WERI-Rb-1 (cell line): ENCODE data around the gene FGD5.

Experiments used
- DNase-seq: peaks from one replicate; pipeline ENCODE4 v3.0.0-alpha.2; 2020
- H3K27ac ChIP-seq: fragments of 250-450 bp; sonication (Bioruptor Pico); 2 replicates; pipeline ENCODE4 v1.5.1; 2020; ENCODE audit warnings: mild to moderate bottlenecking, moderate library complexity
- H3K27me3 ChIP-seq: fragments of 250-450 bp; sonication (Bioruptor Pico); 2 replicates; pipeline ENCODE4 v1.5.1; 2021; ENCODE audit warnings: mild to moderate bottlenecking, low read depth, moderate library complexity; ENCODE audit not compliant: insufficient read depth, severe bottlenecking
- H3K36me3 ChIP-seq: fragments of 250-450 bp; sonication (Bioruptor Pico); 2 replicates; pipeline ENCODE4 v1.5.1; 2020; ENCODE audit warnings: mild to moderate bottlenecking, moderate library complexity
- H3K4me3 ChIP-seq: 2 replicates; pipeline ENCODE4 v1.5.1; 2011; ENCODE audit warnings: low read depth, mild to moderate bottlenecking, control low read depth, low read length
- H3K9me3 ChIP-seq: fragments of 250-450 bp; sonication (Bioruptor Pico); 2 replicates; pipeline ENCODE4 v1.5.1; 2021; ENCODE audit warnings: mild to moderate bottlenecking, moderate library complexity; ENCODE audit not compliant: severe bottlenecking
- TF ChIP-seq, protein P1 (sequence below): IDR thresholded peaks from 2 replicates; pipeline ENCODE4 v1.5.1; 2011; ENCODE audit warnings: low read depth, mild to moderate bottlenecking, control low read depth, inconsistent platforms, low read length

The FGD5 gene

DNA sequence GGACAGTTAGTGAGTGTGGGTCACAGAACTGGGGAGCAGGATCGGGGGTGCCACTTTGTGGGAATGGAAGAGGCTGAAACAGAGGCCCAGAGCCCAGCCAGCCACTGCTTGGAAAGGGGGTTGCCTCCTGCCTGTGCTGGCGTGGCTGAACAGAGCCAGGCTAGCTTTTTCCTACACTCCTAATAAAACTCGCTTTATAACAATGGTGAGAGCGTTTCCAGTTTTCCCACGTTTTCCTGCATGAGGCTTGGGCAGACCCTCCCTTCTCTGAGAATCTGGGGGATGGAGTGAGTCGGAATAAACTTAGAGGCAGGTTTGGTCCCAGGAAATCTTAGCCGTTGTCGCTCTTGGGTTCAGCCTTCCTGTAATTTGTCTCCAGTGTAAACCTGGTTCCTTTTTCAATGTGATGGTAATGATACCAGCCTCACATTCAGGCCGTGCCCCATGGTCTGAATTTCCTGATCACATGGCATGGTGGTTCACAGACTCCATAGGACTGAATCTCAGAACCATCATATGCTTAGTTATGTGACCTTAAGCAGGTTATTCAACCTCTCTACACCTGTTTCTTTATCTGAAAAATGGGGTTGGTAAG, 6.5 kb upstream of the FGD5 start:
- H3K27ac ChIP-seq: no peak overlapping the region
- DNase-seq: no peak
- no peaks in the 10 kb centered on the region for H3K9me3 ChIP-seq
- H3K4me3 ChIP-seq: no peak overlapping the region
- no peaks in the 10 kb centered on the region for H3K36me3 ChIP-seq
- TF ChIP-seq, protein P1, sequence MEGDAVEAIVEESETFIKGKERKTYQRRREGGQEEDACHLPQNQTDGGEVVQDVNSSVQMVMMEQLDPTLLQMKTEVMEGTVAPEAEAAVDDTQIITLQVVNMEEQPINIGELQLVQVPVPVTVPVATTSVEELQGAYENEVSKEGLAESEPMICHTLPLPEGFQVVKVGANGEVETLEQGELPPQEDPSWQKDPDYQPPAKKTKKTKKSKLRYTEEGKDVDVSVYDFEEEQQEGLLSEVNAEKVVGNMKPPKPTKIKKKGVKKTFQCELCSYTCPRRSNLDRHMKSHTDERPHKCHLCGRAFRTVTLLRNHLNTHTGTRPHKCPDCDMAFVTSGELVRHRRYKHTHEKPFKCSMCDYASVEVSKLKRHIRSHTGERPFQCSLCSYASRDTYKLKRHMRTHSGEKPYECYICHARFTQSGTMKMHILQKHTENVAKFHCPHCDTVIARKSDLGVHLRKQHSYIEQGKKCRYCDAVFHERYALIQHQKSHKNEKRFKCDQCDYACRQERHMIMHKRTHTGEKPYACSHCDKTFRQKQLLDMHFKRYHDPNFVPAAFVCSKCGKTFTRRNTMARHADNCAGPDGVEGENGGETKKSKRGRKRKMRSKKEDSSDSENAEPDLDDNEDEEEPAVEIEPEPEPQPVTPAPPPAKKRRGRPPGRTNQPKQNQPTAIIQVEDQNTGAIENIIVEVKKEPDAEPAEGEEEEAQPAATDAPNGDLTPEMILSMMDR: no peak
- peaks cover 89% of the 10 kb centered on the region for H3K27me3 ChIP-seq

DNA sequence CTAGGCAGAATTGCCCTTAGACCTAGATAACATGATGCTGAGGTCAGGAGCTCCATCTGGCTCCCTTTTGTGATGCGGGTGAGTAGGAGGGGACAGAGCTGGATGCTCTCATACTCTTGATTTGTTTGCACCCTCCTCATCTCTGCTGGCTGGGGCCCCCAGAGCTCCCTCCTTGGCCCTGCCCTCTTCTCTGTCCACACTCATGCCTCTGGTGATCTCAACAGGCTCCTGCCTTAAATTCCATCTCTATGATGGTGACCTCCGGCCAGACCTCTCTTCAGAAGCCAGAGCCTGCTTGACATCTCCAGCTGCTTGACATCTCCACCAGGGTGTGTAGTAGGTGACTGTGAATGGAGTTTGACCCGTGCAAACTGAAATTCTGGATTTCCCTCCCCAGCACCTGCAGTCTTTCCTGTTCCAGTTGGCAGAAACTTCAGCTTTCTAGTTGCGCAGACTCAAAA, 4.3 kb upstream of the FGD5 start:
- TF ChIP-seq, protein P1: no peak
- peaks cover 81% of the 10 kb centered on the region for H3K27me3 ChIP-seq
- H3K4me3 ChIP-seq: no peak overlapping the region
- no peak overlapping the region for H3K27ac ChIP-seq
- no peak for DNase-seq
- no peaks in the 10 kb centered on the region for H3K9me3 ChIP-seq
- no peaks in the 10 kb centered on the region for H3K36me3 ChIP-seq

DNA sequence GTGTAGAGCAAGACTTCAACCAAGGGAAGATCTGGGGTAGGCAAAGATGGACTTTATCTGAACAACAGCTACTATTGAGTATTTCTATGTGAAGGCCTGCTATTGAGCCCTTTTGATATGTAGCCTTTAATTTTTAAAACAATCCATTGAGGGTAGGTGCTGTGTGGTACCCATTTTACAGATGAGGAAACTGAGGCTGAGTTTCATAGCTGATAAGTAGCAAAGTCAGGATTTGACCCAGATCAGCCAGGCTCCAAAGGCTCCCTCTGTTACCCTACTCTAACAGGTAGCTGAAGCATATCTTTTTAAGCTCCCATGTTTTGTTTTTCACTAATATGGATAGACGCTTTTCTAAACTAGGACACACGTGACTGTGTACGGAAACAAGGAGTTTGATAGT, 2.4 kb upstream of the FGD5 start:
- H3K9me3 ChIP-seq: no peaks in the 10 kb centered on the region
- no peak for DNase-seq
- no peak overlapping the region for H3K27ac ChIP-seq
- peaks cover 80% of the 10 kb centered on the region for H3K27me3 ChIP-seq
- no peaks in the 10 kb centered on the region for H3K36me3 ChIP-seq
- TF ChIP-seq, protein P1: no peak
- no peak overlapping the region for H3K4me3 ChIP-seq

DNA sequence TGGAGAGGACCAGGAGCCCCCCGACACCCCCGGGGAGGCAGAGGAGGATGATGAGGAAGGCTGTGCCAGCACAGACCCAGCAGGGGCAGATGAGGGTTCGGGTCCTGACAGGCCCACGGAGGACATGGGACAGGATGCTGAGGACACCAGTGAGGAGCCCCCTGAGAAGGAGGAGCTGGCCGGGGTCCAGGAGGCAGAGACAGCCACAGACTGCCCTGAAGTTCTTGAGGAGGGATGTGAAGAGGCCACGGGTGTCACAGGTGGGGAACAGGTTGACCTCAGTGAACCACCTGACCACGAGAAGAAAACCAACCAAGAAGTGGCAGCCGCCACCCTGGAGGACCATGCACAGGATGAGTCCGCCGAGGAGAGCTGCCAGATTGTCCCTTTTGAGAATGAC, 909 bp downstream of the FGD5 start:
- H3K9me3 ChIP-seq: no peaks in the 10 kb centered on the region
- DNase-seq: no peak
- no peak overlapping the region for H3K27ac ChIP-seq
- H3K36me3 ChIP-seq: no peaks in the 10 kb centered on the region
- TF ChIP-seq, protein P1: no peak
- H3K27me3 ChIP-seq: peaks cover 78% of the 10 kb centered on the region
- H3K4me3 ChIP-seq: no peak overlapping the region

DNA sequence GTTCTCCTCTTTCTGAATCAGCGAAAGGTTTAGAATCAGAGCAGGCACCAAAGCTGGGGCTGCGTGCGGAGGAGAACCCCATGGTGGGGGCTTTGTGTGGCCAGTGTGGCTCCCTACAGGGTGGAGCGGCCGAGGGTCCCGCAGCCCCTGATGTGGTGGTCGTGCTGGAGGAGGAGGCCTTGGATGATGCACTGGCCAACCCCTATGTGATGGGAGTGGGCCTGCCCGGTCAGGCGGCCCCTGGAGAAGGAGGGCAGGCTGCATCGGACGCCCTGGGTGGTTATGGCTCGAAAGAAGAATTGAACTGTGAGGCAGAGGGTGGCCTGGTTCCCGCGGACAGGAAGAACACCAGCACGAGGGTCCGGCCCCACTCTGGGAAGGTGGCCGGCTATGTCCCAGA, 1.4 kb downstream of the FGD5 start:
- no peak for DNase-seq
- no peaks in the 10 kb centered on the region for H3K9me3 ChIP-seq
- TF ChIP-seq, protein P1: no peak
- no peak overlapping the region for H3K4me3 ChIP-seq
- H3K36me3 ChIP-seq: no peaks in the 10 kb centered on the region
- peaks cover 78% of the 10 kb centered on the region for H3K27me3 ChIP-seq
- no peak overlapping the region for H3K27ac ChIP-seq

DNA sequence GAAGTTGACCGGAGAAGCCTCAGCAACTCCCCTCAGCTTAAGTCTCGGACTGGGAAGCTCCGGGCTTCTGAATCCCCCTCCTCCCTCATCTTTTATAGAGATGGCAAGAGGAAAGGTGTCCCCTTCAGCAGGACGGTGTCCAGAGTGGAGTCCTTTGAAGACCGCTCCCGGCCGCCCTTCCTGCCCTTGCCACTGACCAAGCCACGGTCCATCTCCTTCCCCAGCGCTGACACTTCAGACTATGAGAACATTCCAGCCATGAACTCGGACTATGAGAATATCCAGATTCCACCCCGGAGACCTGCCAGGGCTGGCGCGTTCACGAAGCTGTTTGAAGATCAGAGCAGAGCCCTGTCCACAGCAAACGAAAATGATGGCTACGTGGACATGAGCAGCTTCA, 2.4 kb downstream of the FGD5 start:
- Histone ChIP-seq H3K9me3 (no peaks in the 10 kb centered on the region), H3K27me3 (peaks cover 75% of the 10 kb centered on the region), H3K4me3 (no peak overlapping the region), H3K27ac (no peak overlapping the region), H3K36me3 (no peaks in the 10 kb centered on the region)
- no peak for DNase-seq
- TF ChIP-seq, protein P1: no peak
